ENCODE measurements around the gene IQCE. TPM values are rescaled to one million over a fixed set of nuclear protein-coding genes. Genes with fewer than 3 reads are reported as not detected.

IQCE gene
- total and polyA plus RNA-seq, 9 donors = 4.4 to 19.2 (median 13.3) TPM

GRCh38 chr7:2596464-2597272, 37.9 kb downstream of the IQCE start:
- no peaks in the 10 kb centered on the region for H3K27me3 ChIP-seq
- WGBS, 3 donors = 83 to 90% (median 88%) methylated on average over 22 of the region's 22 CpGs
- no peaks in the 10 kb centered on the region for H3K4me1 ChIP-seq (ENCODE audit: insufficient read depth)
- intact Hi-C loops (cut with DNase I) = no loop called here
- no peak for TF ChIP-seq CTCF (IDR thresholded peaks at IDR 0.05)
- no peak for TF ChIP-seq EP300 (IDR thresholded peaks at IDR 0.05)
- no peak for TF ChIP-seq POLR2A (IDR thresholded peaks at IDR 0.05)
- H3K36me3 ChIP-seq = no peaks in the 10 kb centered on the region
- no peaks in the 10 kb centered on the region for H3K9me3 ChIP-seq
- DNase-seq = no peak
- no peak overlapping the region for H3K4me3 ChIP-seq
- no peak overlapping the region for H3K27ac ChIP-seq

GRCh38 chr7:2597273-2597640, 38.5 kb downstream of the IQCE start:
- TF ChIP-seq CTCF (IDR thresholded peaks at IDR 0.05) = no peak
- TF ChIP-seq POLR2A (IDR thresholded peaks at IDR 0.05) = no peak
- no peak for TF ChIP-seq EP300 (IDR thresholded peaks at IDR 0.05)
- Histone ChIP-seq H3K27me3 (no peaks in the 10 kb centered on the region), H3K4me3 (no peak overlapping the region), H3K4me1 (ENCODE audit: insufficient read depth) (no peaks in the 10 kb centered on the region), H3K9me3 (no peaks in the 10 kb centered on the region), H3K36me3 (no peaks in the 10 kb centered on the region), H3K27ac (no peak overlapping the region)
- 84 to 90% (median 84%) methylated on average over 13 of the region's 13 CpGs for WGBS, 3 donors
- intact Hi-C loops (cut with DNase I) = no loop called here
- DNase-seq = no peak

- Histone ChIP-seq H3K9me3 (no peaks in the 10 kb centered on the region), H3K27me3 (no peaks in the 10 kb centered on the region), H3K27ac (no peak overlapping the region), H3K36me3 (no peaks in the 10 kb centered on the region), H3K4me1 (ENCODE audit: insufficient read depth) (no peaks in the 10 kb centered on the region), H3K4me3 (no peak overlapping the region)
- 87 to 92% (median 88%) methylated on average over 29 of the region's 29 CpGs for WGBS, 3 donors
- TF ChIP-seq POLR2A (IDR thresholded peaks at IDR 0.05) = no peak
- no peak for TF ChIP-seq CTCF (IDR thresholded peaks at IDR 0.05)
- no peak for TF ChIP-seq EP300 (IDR thresholded peaks at IDR 0.05)
- no peak for DNase-seq
- intact Hi-C loops (cut with DNase I) = no loop called here
These were observed 39.5 kb downstream of the IQCE start for GRCh38 chr7:2598154-2598823.

- DNase-seq = no peak
- no peak overlapping the region for H3K4me3 ChIP-seq
- no peaks in the 10 kb centered on the region for H3K9me3 ChIP-seq
- H3K27ac ChIP-seq = no peak overlapping the region
- H3K27me3 ChIP-seq = no peaks in the 10 kb centered on the region
- H3K4me1 ChIP-seq (ENCODE audit: insufficient read depth) = no peaks in the 10 kb centered on the region
- no peaks in the 10 kb centered on the region for H3K36me3 ChIP-seq
- WGBS, 3 donors = 79 to 87% (median 79%) methylated on average over 9 of the region's 9 CpGs
- intact Hi-C loops (cut with DNase I) = no loop called here
- TF ChIP-seq POLR2A (IDR thresholded peaks at IDR 0.05) = no peak
- TF ChIP-seq EP300 (IDR thresholded peaks at IDR 0.05) = no peak
- no peak for TF ChIP-seq CTCF (IDR thresholded peaks at IDR 0.05)
These were observed 42.3 kb downstream of the IQCE start for GRCh38 chr7:2601065-2601464.

All from ovary (tissue), 9 donors.